DOHH2 (cell line): Measurements from ENCODE around the gene CD164L2.

Source experiments
- CTCF ChIP-seq: fragments of 200-600 bp; sonication (generic); IDR thresholded peaks from one replicate; pipeline ENCODE4 v1.5.1; 2014; ENCODE audit warnings: antibody characterized with exemption, mild to moderate bottlenecking, low read depth, low read length; ENCODE audit not compliant: poor library complexity, severe bottlenecking
- EZH2phosphoT487 ChIP-seq: fragments of 200-600 bp; sonication (generic); IDR thresholded peaks from 2 replicates; pipeline ENCODE4 v1.6.1; 2017; ENCODE audit warnings: borderline replicate concordance, mild to moderate bottlenecking, antibody characterized with exemption, low read length, moderate library complexity, mixed read lengths

- no peak for TF ChIP-seq EZH2phosphoT487
- TF ChIP-seq CTCF = no peak
Observed at GRCh38 chr1:27405074-27405473, 21.9 kb upstream of the CD164L2 start.
